Cardiac fibroblast (primary cell): ENCODE data around the gene UMPS.
"Not testable (repeated sequence)": the region's sequence is repeated elsewhere in the genome, so short reads cannot be mapped to it uniquely, and the experiment has no call there.

ENCODE experiments used
- DNase-seq, 2 donors: peaks; one replicate each; pipeline versions ENCODE4 v3.0.0 to v3.0.0-alpha.2; 2010; ENCODE audit warnings: low read depth in 2 of 2
- H3K4me3 ChIP-seq, 2 donors: replicated peaks in 1 of 2; 1 replicate in 1 of 2; 2 replicates in 1 of 2; pipeline ENCODE4 v1.5.1; 2011; ENCODE audit warnings: low read depth in 2 of 2, low read length in 2 of 2, mild to moderate bottlenecking in 2 of 2, moderate library complexity in 1 of 2
- CTCF ChIP-seq: IDR thresholded peaks from one replicate; pipeline ENCODE4 v1.5.1; 2011; ENCODE audit warnings: low read depth, mild to moderate bottlenecking, low read length, inconsistent platforms

UMPS gene

GRCh38 chr3:124731760-124732159 lies 1.5 kb downstream of the UMPS start:
- DNase-seq: no peak
- no peak overlapping the region for H3K4me3 ChIP-seq
- no peak for TF ChIP-seq CTCF

GRCh38 chr3:124741027-124741426 lies 10.8 kb downstream of the UMPS start:
- TF ChIP-seq CTCF: no peak
- DNase-seq: peak; percentile 22 to 61

GRCh38 chr3:124745756-124746155 lies 15.5 kb downstream of the UMPS start:
- no peak overlapping the region for H3K4me3 ChIP-seq
- TF ChIP-seq CTCF: no peak
- no peak for DNase-seq

More at GRCh38 chr3:124741027-124741426, 10.8 kb downstream of the UMPS start:
- no peak overlapping the region for H3K4me3 ChIP-seq

- TF ChIP-seq CTCF: no peak
- no peak for DNase-seq
- H3K4me3 ChIP-seq: no peak overlapping the region
These were observed 17.1 kb downstream of the UMPS start for GRCh38 chr3:124747111-124747981.

- no peak for DNase-seq
- no peak overlapping the region for H3K4me3 ChIP-seq
- TF ChIP-seq CTCF: no peak
These were observed 18.4 kb downstream of the UMPS start for GRCh38 chr3:124748560-124749198.

GRCh38 chr3:124749877-124750276 lies 19.6 kb downstream of the UMPS start:
- H3K4me3 ChIP-seq, DNase-seq: not testable (repeated sequence)

GRCh38 chr3:124751501-124751900 lies 21.2 kb downstream of the UMPS start:
- no peak for TF ChIP-seq CTCF
- H3K4me3 ChIP-seq: no peak overlapping the region
- no peak for DNase-seq
